Breast epithelium (tissue), 3 donors: ENCODE measurements around the gene ENDOV.

Experiments used
- CTCF ChIP-seq, 3 donors: fragments of 450-650 bp; IDR thresholded peaks; one replicate each; pipeline ENCODE4 v1.5.1; 2016 to 2017; ENCODE audit warnings: antibody characterized with exemption in 3 of 3, mild to moderate bottlenecking in 3 of 3, moderate library complexity in 3 of 3
- POLR2A ChIP-seq: fragments of 450-650 bp; IDR thresholded peaks from one replicate; pipeline ENCODE4 v1.6.1; 2016; ENCODE audit warnings: antibody characterized with exemption, mild to moderate bottlenecking, moderate library complexity

GRCh38 chr17:80397034-80397387, 18.0 kb upstream of the ENDOV start:
- TF ChIP-seq CTCF (IDR thresholded peaks at IDR 0.05) (no peak), POLR2A (no peak)
